T-helper 17 cell (primary cell): Measurements from ENCODE around the gene EPB41L5. TPM values are rescaled to one million over a fixed set of nuclear protein-coding genes. Genes with fewer than 3 reads are reported as not detected.
"Not testable (repeated sequence)": the region's sequence is repeated elsewhere in the genome, so short reads cannot be mapped to it uniquely, and the experiment has no call there.

Experiments used
- ATAC-seq: fragments of 150-1000 bp; cut with Tn5 transposase; 2 replicates; pipeline ENCODE4 v1.10.0; 2021; ENCODE audit warnings: mild to moderate bottlenecking, moderate library complexity
- DNase-seq, 3 donors: peaks; one replicate each; pipeline versions ENCODE4 v3.0.0 to v3.0.0-alpha.2; 2020 to 2021
- H3K9me3 ChIP-seq: one replicate; pipeline ENCODE4 v1.7.0; 2013; ENCODE audit warnings: low read length, mild to moderate bottlenecking; ENCODE audit not compliant: control insufficient read depth, poor library complexity, severe bottlenecking
- H3K27ac Mint-ChIP-seq: one replicate; pipeline ENCODE4 v1.8.0; 2022; ENCODE audit warnings: mild to moderate bottlenecking, moderate library complexity, mixed read lengths
- H3K27me3 Mint-ChIP-seq: one replicate; pipeline ENCODE4 v1.8.0; 2022; ENCODE audit warnings: mixed read lengths
- H3K36me3 Mint-ChIP-seq: one replicate; pipeline ENCODE4 v1.8.0; 2022; ENCODE audit warnings: low read depth, mixed read lengths
- H3K4me1 Mint-ChIP-seq: one replicate; pipeline ENCODE4 v1.8.0; 2022; ENCODE audit warnings: mild to moderate bottlenecking, mixed read lengths
- H3K4me3 Mint-ChIP-seq: one replicate; pipeline ENCODE4 v1.8.0; 2022; ENCODE audit warnings: mild to moderate bottlenecking, moderate library complexity, mixed read lengths
- total RNA-seq, 4 donors: library from RNA in 2 of 4; stranded (reverse) in 2 of 4; gene quantifications; one replicate each; pipeline ENCODE4 v1.2.3 and lab custom pipeline; 2022 to 2026

EPB41L5 gene
- total RNA-seq, 2 donors from 2014 or later: 2.7 to 2.8 TPM

GRCh38 chr2:120148229-120148628, 135.4 kb downstream of the EPB41L5 start:
- Mint-ChIP-seq H3K27ac (no peak overlapping the region), H3K4me1 (no peaks in the 10 kb centered on the region), H3K27me3 (no peaks in the 10 kb centered on the region), H3K36me3 (peaks cover 2% of the 10 kb centered on the region), H3K4me3 (no peak overlapping the region)
- DNase-seq: no peak
- ATAC-seq: no peak
- H3K9me3 ChIP-seq: no peaks in the 10 kb centered on the region

- no peak overlapping the region for H3K27ac Mint-ChIP-seq
- no peaks in the 10 kb centered on the region for H3K4me1 Mint-ChIP-seq
- H3K36me3 Mint-ChIP-seq: peaks cover 2% of the 10 kb centered on the region
- H3K27me3 Mint-ChIP-seq: no peaks in the 10 kb centered on the region
- no peak for ATAC-seq
- DNase-seq: no peak
- no peaks in the 10 kb centered on the region for H3K9me3 ChIP-seq
- no peak overlapping the region for H3K4me3 Mint-ChIP-seq
Observed at GRCh38 chr2:120148669-120149068, 135.8 kb downstream of the EPB41L5 start.

- H3K36me3 Mint-ChIP-seq: peaks cover 2% of the 10 kb centered on the region
- H3K4me3 Mint-ChIP-seq: no peak overlapping the region
- H3K9me3 ChIP-seq: no peaks in the 10 kb centered on the region
- H3K4me1 Mint-ChIP-seq: no peaks in the 10 kb centered on the region
- no peak overlapping the region for H3K27ac Mint-ChIP-seq
- no peak for DNase-seq
- ATAC-seq: no peak
- H3K27me3 Mint-ChIP-seq: no peaks in the 10 kb centered on the region
Observed at GRCh38 chr2:120149406-120149805, 136.5 kb downstream of the EPB41L5 start.

- peaks cover 4% of the 10 kb centered on the region for H3K36me3 Mint-ChIP-seq
- DNase-seq (no peak), ATAC-seq (no peak)
- no peaks in the 10 kb centered on the region for H3K27me3 Mint-ChIP-seq
- no peaks in the 10 kb centered on the region for H3K4me1 Mint-ChIP-seq
- no peak overlapping the region for H3K27ac Mint-ChIP-seq
- H3K4me3 Mint-ChIP-seq: no peak overlapping the region
- H3K9me3 ChIP-seq: no peaks in the 10 kb centered on the region
Observed at GRCh38 chr2:120150040-120150482, 137.2 kb downstream of the EPB41L5 start.

GRCh38 chr2:120155308-120155707, 142.4 kb downstream of the EPB41L5 start:
- peaks cover 4% of the 10 kb centered on the region for H3K36me3 Mint-ChIP-seq
- H3K4me3 Mint-ChIP-seq: no peak overlapping the region
- no peaks in the 10 kb centered on the region for H3K27me3 Mint-ChIP-seq
- no peaks in the 10 kb centered on the region for H3K4me1 Mint-ChIP-seq
- ATAC-seq (no peak), DNase-seq (no peak)
- no peaks in the 10 kb centered on the region for H3K9me3 ChIP-seq
- no peak overlapping the region for H3K27ac Mint-ChIP-seq

- not testable (repeated sequence) for ATAC-seq, H3K4me3 Mint-ChIP-seq, H3K4me1 Mint-ChIP-seq, H3K9me3 ChIP-seq, H3K27me3 Mint-ChIP-seq, DNase-seq, H3K36me3 Mint-ChIP-seq
- peak overlapping the region; percentile 54 for H3K27ac Mint-ChIP-seq
Observed at GRCh38 chr2:120158658-120159057, 145.8 kb downstream of the EPB41L5 start.

GRCh38 chr2:120161190-120161589, 148.3 kb downstream of the EPB41L5 start:
- Mint-ChIP-seq H3K4me1 (no peaks in the 10 kb centered on the region), H3K27me3 (no peaks in the 10 kb centered on the region), H3K4me3 (no peak overlapping the region), H3K36me3 (peaks cover 3% of the 10 kb centered on the region), H3K27ac (no peak overlapping the region)
- H3K9me3 ChIP-seq: no peaks in the 10 kb centered on the region
- no peak for ATAC-seq
- no peak for DNase-seq

GRCh38 chr2:120162716-120163115, 149.8 kb downstream of the EPB41L5 start:
- Mint-ChIP-seq H3K36me3 (peaks cover 3% of the 10 kb centered on the region), H3K27ac (no peak overlapping the region), H3K4me3 (no peak overlapping the region), H3K4me1 (no peaks in the 10 kb centered on the region), H3K27me3 (no peaks in the 10 kb centered on the region)
- no peaks in the 10 kb centered on the region for H3K9me3 ChIP-seq
- ATAC-seq (no peak), DNase-seq (no peak)

GRCh38 chr2:120167272-120167671, 154.4 kb downstream of the EPB41L5 start:
- no peak overlapping the region for H3K27ac Mint-ChIP-seq
- H3K4me3 Mint-ChIP-seq: no peak overlapping the region
- H3K27me3 Mint-ChIP-seq: peaks cover 8% of the 10 kb centered on the region
- H3K36me3 Mint-ChIP-seq: peaks cover 6% of the 10 kb centered on the region
- no peaks in the 10 kb centered on the region for H3K4me1 Mint-ChIP-seq
- H3K9me3 ChIP-seq: no peaks in the 10 kb centered on the region
- ATAC-seq (no peak), DNase-seq (no peak)

GRCh38 chr2:120169020-120169419, 156.1 kb downstream of the EPB41L5 start:
- H3K4me1 Mint-ChIP-seq: no peaks in the 10 kb centered on the region
- no peak overlapping the region for H3K27ac Mint-ChIP-seq
- H3K36me3 Mint-ChIP-seq: peaks cover 3% of the 10 kb centered on the region
- no peak for ATAC-seq
- H3K27me3 Mint-ChIP-seq: peaks cover 11% of the 10 kb centered on the region
- H3K4me3 Mint-ChIP-seq: no peak overlapping the region
- no peaks in the 10 kb centered on the region for H3K9me3 ChIP-seq
- DNase-seq: no peak

- Mint-ChIP-seq H3K4me1 (peaks cover 18% of the 10 kb centered on the region), H3K36me3 (peaks cover 3% of the 10 kb centered on the region), H3K27ac (peak overlapping the region; percentile 100), H3K4me3 (no peak overlapping the region), H3K27me3 (peaks cover 11% of the 10 kb centered on the region)
- ATAC-seq (no peak), DNase-seq (no peak)
- H3K9me3 ChIP-seq: no peaks in the 10 kb centered on the region
Observed at GRCh38 chr2:120174963-120175581, 162.2 kb downstream of the EPB41L5 start.

- H3K27ac Mint-ChIP-seq: peak overlapping the region; percentile 100
- ATAC-seq (no peak), DNase-seq (no peak)
- H3K9me3 ChIP-seq: no peaks in the 10 kb centered on the region
- H3K4me3 Mint-ChIP-seq: peak overlapping the region; percentile 100
- peaks cover 22% of the 10 kb centered on the region for H3K4me1 Mint-ChIP-seq
- H3K27me3 Mint-ChIP-seq: peaks cover 10% of the 10 kb centered on the region
- H3K36me3 Mint-ChIP-seq: peaks cover 3% of the 10 kb centered on the region
Observed at GRCh38 chr2:120176526-120176925, 163.6 kb downstream of the EPB41L5 start.

GRCh38 chr2:120177001-120177621, 164.2 kb downstream of the EPB41L5 start:
- peak overlapping the region; percentile 100 for H3K4me3 Mint-ChIP-seq
- peaks cover 28% of the 10 kb centered on the region for H3K4me1 Mint-ChIP-seq
- DNase-seq: peak; percentile 50 to 63 (median 57)
- H3K27me3 Mint-ChIP-seq: peaks cover 4% of the 10 kb centered on the region
- ATAC-seq: peak; percentile 92
- H3K36me3 Mint-ChIP-seq: peaks cover 3% of the 10 kb centered on the region
- H3K9me3 ChIP-seq: no peaks in the 10 kb centered on the region
- peak overlapping the region; percentile 100 for H3K27ac Mint-ChIP-seq

GRCh38 chr2:120177973-120178372, 165.1 kb downstream of the EPB41L5 start:
- peaks cover 32% of the 10 kb centered on the region for H3K4me1 Mint-ChIP-seq
- no peak for ATAC-seq
- peak overlapping the region; percentile 100 for H3K27ac Mint-ChIP-seq
- H3K4me3 Mint-ChIP-seq: peak overlapping the region; percentile 100
- peaks cover 2% of the 10 kb centered on the region for H3K36me3 Mint-ChIP-seq
- no peaks in the 10 kb centered on the region for H3K9me3 ChIP-seq
- DNase-seq: no peak
- no peaks in the 10 kb centered on the region for H3K27me3 Mint-ChIP-seq
